Placental epithelial cell (primary cell): ENCODE data around the gene TAF5. TPM values are rescaled to one million over a fixed set of nuclear protein-coding genes. Genes with fewer than 3 reads are reported as not detected.

Experiments
- total RNA-seq: library from RNA; depleted of rRNA; stranded (reverse); fragments of >200 nt; gene quantifications from 2 replicates; pipeline ENCODE4 v1.2.3, GENCODE V29; 2012

Gene TAF5
- 2.3 and 3.9 TPM in 2 replicates for total RNA-seq

GRCh38 chr10:103367782-103368518 is at the start of gene TAF5:
TAF5 (plus strand) TSS chr10:103367976; CDS start chr10:103367990, 14 bp downstream.

DNA sequence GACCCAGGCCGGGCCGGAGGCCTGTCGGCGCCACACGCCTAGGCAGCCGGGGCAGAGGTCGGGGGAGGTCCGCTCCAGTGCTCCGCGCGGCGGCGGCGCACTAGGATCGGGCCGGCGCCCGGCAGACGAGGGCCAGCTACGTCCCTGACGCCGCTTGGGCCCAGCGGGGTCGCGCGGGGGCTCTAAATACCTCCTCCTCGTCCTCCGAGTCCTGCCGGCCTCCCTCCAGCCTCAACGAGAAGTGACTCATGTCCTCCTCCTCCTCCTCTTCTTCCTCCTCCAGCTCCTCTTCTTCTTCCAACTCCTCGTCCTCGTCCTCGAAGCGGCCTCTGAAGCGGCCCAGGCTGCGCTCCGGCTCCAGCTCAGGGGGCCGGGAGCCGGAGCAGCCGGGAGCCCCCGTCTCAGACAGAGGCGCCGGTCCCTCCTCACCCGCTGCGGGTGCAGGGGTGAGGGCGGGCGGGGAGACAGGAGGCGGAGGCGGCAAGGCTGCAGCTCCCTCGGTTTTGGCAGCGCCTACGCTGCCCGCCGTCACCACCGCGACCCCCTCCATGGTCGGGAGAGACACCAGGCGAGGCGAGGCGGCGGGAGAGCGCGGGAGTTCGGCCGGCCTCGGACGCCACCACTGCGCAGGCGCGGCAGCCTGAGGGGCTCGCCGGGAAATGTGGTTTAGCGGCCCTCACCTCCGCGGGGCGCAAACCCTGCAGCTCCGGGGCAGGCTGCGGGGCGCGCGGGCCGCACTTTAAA is 17.1 kb upstream of the TAF5 start, which contains the start of gene PCGF6:
PCGF6 (minus strand) TSS at position 624 of the 744 bp plus-strand sequence; CDS start at position 550, 74 bp downstream.

GRCh38 chr10:103396067-103396788 is 28.5 kb downstream of the TAF5 start, which contains the start of the genes ATP5MK and PDCD11:
ATP5MK (minus strand) TSS chr10:103396475; CDS start chr10:103392457, 4,018 bp downstream.
PDCD11 (plus strand) TSS chr10:103396626; CDS start chr10:103398427, 1,801 bp downstream.

Other genes starting within 250 kb of the TAF5 start
- 53.8 and 63.2 TPM in 2 replicates for gene NT5C2, start 174.7 kb upstream of the TAF5 start, total RNA-seq
- gene RPEL1, start 122.1 kb upstream of the TAF5 start, total RNA-seq = not detected in 2 replicates
- 3.5 and 6.2 TPM in 2 replicates for gene INA, start 90.8 kb upstream of the TAF5 start, total RNA-seq
- gene PCGF6, start 16.8 kb upstream of the TAF5 start, total RNA-seq = 6.0 and 9.8 TPM in 2 replicates
- 145 and 240 TPM in 2 replicates for gene ATP5MK, start 28.5 kb downstream of the TAF5 start, total RNA-seq
- gene PDCD11, start 28.6 kb downstream of the TAF5 start, total RNA-seq = 23.6 and 29.6 TPM in 2 replicates
- gene CALHM2, start 84.4 kb downstream of the TAF5 start, total RNA-seq = 23.7 and 25.1 TPM in 2 replicates
- not detected in 2 replicates for gene CALHM1, start 90.9 kb downstream of the TAF5 start, total RNA-seq
- gene CALHM3, start 111.3 kb downstream of the TAF5 start, total RNA-seq = 0.22 and 0.39 TPM in 2 replicates
- gene NEURL1, start 125.7 kb downstream of the TAF5 start, total RNA-seq = 5.5 and 10.0 TPM in 2 replicates